HEK293 (cell line): ENCODE measurements around the gene PTHLH.

Experiments used
- CTCF ChIA-PET: fragments of 350-600 bp; formaldehyde crosslinking; extraction: SDS; loops from one replicate; lab custom pipeline; 2021; ENCODE audit warnings: antibody characterized with exemption; lab: Yijun Ruan, JAX
- POLR2A ChIA-PET: fragments of 300-600 bp; formaldehyde crosslinking; extraction: SDS; loops from one replicate; lab custom pipeline; 2020; ENCODE audit warnings: antibody characterized with exemption, inconsistent platforms; lab: Yijun Ruan, JAX
- H3K27ac ChIP-seq: fragments of 200-500 bp; sonication (Bioruptor generic); 2 replicates; pipeline ENCODE4 v1.5.1; 2014; ENCODE audit warnings: low read depth, low read length, control low read depth, inconsistent platforms; ENCODE audit errors: extremely low read depth
- H3K36me3 ChIP-seq, 2 experiments: fragments of 200-500 bp in 1 of 2; sonication (Bioruptor generic) in 1 of 2; 1 replicate in 1 of 2; 2 replicates in 1 of 2; pipeline ENCODE4 v1.5.1; 2014 to 2017; ENCODE audit warnings: inconsistent platforms in 2 of 2, low read length in 2 of 2; ENCODE audit not compliant: control insufficient read depth in 2 of 2, insufficient read depth in 1 of 2
- H3K4me1 ChIP-seq: fragments of 200-500 bp; sonication (Bioruptor generic); 2 replicates; pipeline ENCODE4 v1.5.1; 2014; ENCODE audit warnings: mild to moderate bottlenecking, low read length, inconsistent platforms; ENCODE audit not compliant: control insufficient read depth, insufficient read depth
- H3K4me3 ChIP-seq: 2 replicates; pipeline ENCODE4 v1.5.1; 2011; ENCODE audit warnings: low read depth, mild to moderate bottlenecking, control low read depth, low read length, moderate library complexity
- H3K9me3 ChIP-seq: fragments of 200-500 bp; sonication (Bioruptor generic); 2 replicates; pipeline ENCODE4 v1.5.1; 2014; ENCODE audit warnings: low read depth, low read length, inconsistent platforms; ENCODE audit not compliant: control insufficient read depth, insufficient read depth
- GFI1B ChIP-seq: fragments of 450-650 bp; formaldehyde crosslinking; IDR thresholded peaks from 2 replicates; pipeline ENCODE4 v1.5.1; 2016; ENCODE audit warnings: missing biosample characterization, missing genetic modification characterization
- KLF8 ChIP-seq: fragments of 450-650 bp; formaldehyde crosslinking; IDR thresholded peaks from 2 replicates; pipeline ENCODE4 v1.5.1; 2016; ENCODE audit warnings: missing biosample characterization, missing genetic modification characterization
- OSR2 ChIP-seq: fragments of 450-650 bp; formaldehyde crosslinking; IDR thresholded peaks from 2 replicates; pipeline ENCODE4 v1.5.1; 2016; ENCODE audit warnings: missing biosample characterization, missing genetic modification characterization
- OVOL3 ChIP-seq: fragments of 450-650 bp; formaldehyde crosslinking; IDR thresholded peaks from 2 replicates; pipeline ENCODE4 v1.5.1; 2016; ENCODE audit warnings: missing biosample characterization, missing genetic modification characterization
- SCRT2 ChIP-seq: fragments of 450-650 bp; formaldehyde crosslinking; IDR thresholded peaks from 2 replicates; pipeline ENCODE4 v1.5.1; 2016; ENCODE audit warnings: missing biosample characterization, missing genetic modification characterization
- WT1 ChIP-seq: fragments of 450-650 bp; formaldehyde crosslinking; IDR thresholded peaks from 2 replicates; pipeline ENCODE4 v1.5.1; 2016; ENCODE audit warnings: missing biosample characterization, missing genetic modification characterization
- ZBTB7A ChIP-seq: fragments of 450-650 bp; formaldehyde crosslinking; IDR thresholded peaks from 2 replicates; pipeline ENCODE4 v1.5.1; 2016; ENCODE audit warnings: low read depth, missing biosample characterization, missing genetic modification characterization
- ZEB2 ChIP-seq: fragments of 450-650 bp; formaldehyde crosslinking; IDR thresholded peaks from 2 replicates; pipeline ENCODE4 v1.5.1; 2016; ENCODE audit warnings: missing biosample characterization, missing genetic modification characterization
- ZFP41 ChIP-seq: fragments of 450-650 bp; formaldehyde crosslinking; IDR thresholded peaks from 2 replicates; pipeline ENCODE4 v1.5.1; 2016; ENCODE audit warnings: missing biosample characterization, missing genetic modification characterization, borderline replicate concordance
- ZFP69B ChIP-seq: fragments of 450-650 bp; formaldehyde crosslinking; IDR thresholded peaks from 2 replicates; pipeline ENCODE4 v1.5.1; 2016; ENCODE audit warnings: missing biosample characterization, missing genetic modification characterization
- ZNF16 ChIP-seq: fragments of 450-650 bp; formaldehyde crosslinking; IDR thresholded peaks from 2 replicates; pipeline ENCODE4 v1.5.1; 2016; ENCODE audit warnings: low read depth, missing biosample characterization, missing genetic modification characterization
- ZNF19 ChIP-seq: fragments of 450-650 bp; formaldehyde crosslinking; IDR thresholded peaks from 2 replicates; pipeline ENCODE4; 2016; ENCODE audit warnings: missing biosample characterization, missing genetic modification characterization, low read depth
- ZNF202 ChIP-seq: fragments of 450-650 bp; formaldehyde crosslinking; IDR thresholded peaks from 2 replicates; pipeline ENCODE4 v1.5.1; 2016; ENCODE audit warnings: missing biosample characterization, missing genetic modification characterization, borderline replicate concordance
- ZNF350 ChIP-seq: fragments of 450-650 bp; formaldehyde crosslinking; IDR thresholded peaks from 2 replicates; pipeline ENCODE4 v1.5.0; 2017; ENCODE audit warnings: missing biosample characterization, mild to moderate bottlenecking, missing genetic modification characterization
- ZNF366 ChIP-seq: fragments of 450-650 bp; formaldehyde crosslinking; conservative IDR thresholded peaks from 2 replicates; pipeline ENCODE4 v1.5.1; 2016; ENCODE audit warnings: missing biosample characterization, missing genetic modification characterization
- ZNF501 ChIP-seq: fragments of 450-650 bp; formaldehyde crosslinking; IDR thresholded peaks from 2 replicates; pipeline ENCODE4 v1.5.1; 2016; ENCODE audit warnings: missing biosample characterization, missing genetic modification characterization
- ZNF560 ChIP-seq: fragments of 450-650 bp; formaldehyde crosslinking; IDR thresholded peaks from 2 replicates; pipeline ENCODE4 v1.5.1; 2017; ENCODE audit warnings: missing biosample characterization, missing genetic modification characterization, borderline replicate concordance
- ZNF596 ChIP-seq: fragments of 450-650 bp; IDR thresholded peaks from 2 replicates; pipeline ENCODE4 v1.5.0; 2018; ENCODE audit warnings: missing biosample characterization, mild to moderate bottlenecking, missing genetic modification characterization, moderate library complexity
- ZNF629 ChIP-seq: fragments of 450-650 bp; formaldehyde crosslinking; IDR thresholded peaks from 2 replicates; pipeline ENCODE4 v1.5.1; 2017; ENCODE audit warnings: missing biosample characterization, missing genetic modification characterization
- ZNF830 ChIP-seq: fragments of 450-650 bp; IDR thresholded peaks from 2 replicates; pipeline ENCODE4 v1.5.0; 2018; ENCODE audit warnings: missing biosample characterization, missing genetic modification characterization, low read depth, mild to moderate bottlenecking, moderate library complexity
- TF ChIP-seq, protein P1 (sequence below): fragments of 450-650 bp; formaldehyde crosslinking; IDR thresholded peaks from 2 replicates; pipeline ENCODE4 v1.5.1; 2017; ENCODE audit warnings: missing biosample characterization, missing genetic modification characterization
- TF ChIP-seq, protein P2 (sequence below): IDR thresholded peaks from 2 replicates; pipeline ENCODE4 v1.6.1; 2011; ENCODE audit warnings: mild to moderate bottlenecking, low read depth, low read length, borderline replicate concordance
- TF ChIP-seq, protein P3 (sequence below): fragments of 450-650 bp; IDR thresholded peaks from 2 replicates; pipeline ENCODE4 v1.5.1; 2018; ENCODE audit warnings: missing biosample characterization, missing genetic modification characterization
- TF ChIP-seq, protein P4 (sequence below): fragments of 450-650 bp; formaldehyde crosslinking; IDR thresholded peaks from 2 replicates; pipeline ENCODE4 v1.5.1; 2016; ENCODE audit warnings: missing biosample characterization, missing genetic modification characterization
- TF ChIP-seq, protein P5 (sequence below): fragments of 450-650 bp; formaldehyde crosslinking; IDR thresholded peaks from 2 replicates; pipeline ENCODE4 v1.5.0; 2017; ENCODE audit warnings: missing biosample characterization, missing genetic modification characterization, borderline replicate concordance

PTHLH gene

DNA sequence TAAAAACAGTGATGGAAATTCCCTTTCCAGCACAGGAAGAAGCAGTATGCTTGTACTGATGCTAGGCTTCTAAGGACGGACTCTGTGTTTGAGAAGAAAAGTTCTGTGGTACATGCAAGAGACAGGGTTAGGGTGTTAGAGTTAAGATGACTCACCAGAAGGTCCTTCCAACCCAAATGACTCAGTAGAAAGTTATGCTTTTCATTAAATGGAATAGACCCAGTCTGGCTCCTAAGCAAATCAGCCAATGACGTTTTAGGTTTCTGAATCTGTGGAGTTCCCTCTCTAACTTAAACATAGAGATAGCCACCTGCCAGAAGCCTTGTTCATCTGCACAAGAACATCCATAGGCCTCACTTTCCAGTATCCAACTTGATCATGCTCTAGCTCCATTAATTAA, 5.7 kb downstream of the PTHLH start (continued):
- TF ChIP-seq, protein P1, sequence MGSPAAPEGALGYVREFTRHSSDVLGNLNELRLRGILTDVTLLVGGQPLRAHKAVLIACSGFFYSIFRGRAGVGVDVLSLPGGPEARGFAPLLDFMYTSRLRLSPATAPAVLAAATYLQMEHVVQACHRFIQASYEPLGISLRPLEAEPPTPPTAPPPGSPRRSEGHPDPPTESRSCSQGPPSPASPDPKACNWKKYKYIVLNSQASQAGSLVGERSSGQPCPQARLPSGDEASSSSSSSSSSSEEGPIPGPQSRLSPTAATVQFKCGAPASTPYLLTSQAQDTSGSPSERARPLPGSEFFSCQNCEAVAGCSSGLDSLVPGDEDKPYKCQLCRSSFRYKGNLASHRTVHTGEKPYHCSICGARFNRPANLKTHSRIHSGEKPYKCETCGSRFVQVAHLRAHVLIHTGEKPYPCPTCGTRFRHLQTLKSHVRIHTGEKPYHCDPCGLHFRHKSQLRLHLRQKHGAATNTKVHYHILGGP (tag by site-specific recombination) = no peak; the same call in 1 of the 2 replicates
- TF ChIP-seq GFI1B (tag by site-specific recombination) (no peak), ZNF596 (tag by site-specific recombination) (no peak), OSR2 (tag by site-specific recombination) (no peak), WT1 (tag by site-specific recombination) (no peak), SCRT2 (tag by site-specific recombination) (no peak), ZBTB7A (tag by site-specific recombination) (no peak), ZNF560 (tag by site-specific recombination) (no peak), ZEB2 (peak; percentile 20; the same call in 1 of the 2 replicates)
- TF ChIP-seq, protein P2, sequence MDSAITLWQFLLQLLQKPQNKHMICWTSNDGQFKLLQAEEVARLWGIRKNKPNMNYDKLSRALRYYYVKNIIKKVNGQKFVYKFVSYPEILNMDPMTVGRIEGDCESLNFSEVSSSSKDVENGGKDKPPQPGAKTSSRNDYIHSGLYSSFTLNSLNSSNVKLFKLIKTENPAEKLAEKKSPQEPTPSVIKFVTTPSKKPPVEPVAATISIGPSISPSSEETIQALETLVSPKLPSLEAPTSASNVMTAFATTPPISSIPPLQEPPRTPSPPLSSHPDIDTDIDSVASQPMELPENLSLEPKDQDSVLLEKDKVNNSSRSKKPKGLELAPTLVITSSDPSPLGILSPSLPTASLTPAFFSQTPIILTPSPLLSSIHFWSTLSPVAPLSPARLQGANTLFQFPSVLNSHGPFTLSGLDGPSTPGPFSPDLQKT = no peak

DNA sequence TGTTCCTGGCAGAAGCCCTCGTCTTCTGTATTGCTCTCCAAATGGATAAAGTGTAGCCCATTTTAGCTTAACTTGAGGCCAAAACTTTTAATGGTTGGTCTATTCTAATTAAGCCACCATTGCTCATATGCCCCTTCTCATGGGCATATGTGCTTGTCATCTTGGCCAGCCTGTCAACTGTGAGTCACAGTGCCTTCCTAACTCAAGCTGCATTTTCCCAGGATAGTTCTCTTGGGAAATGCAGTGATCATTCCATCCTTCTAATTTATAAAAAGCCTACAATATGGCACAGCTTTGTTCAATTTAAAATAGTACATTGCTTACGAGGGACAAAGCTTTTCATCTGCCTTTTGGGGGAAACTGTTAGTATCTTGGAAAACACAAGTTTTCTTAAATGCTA, 6.6 kb downstream of the PTHLH start:
- CTCF ChIA-PET = interaction anchor here (1.0 to 1.8 kb wide), 3 partner anchors 9 to 997 kb away, joined by 3 to 5 read pairs (median 4); no protein-coding TSS in a partner anchor
- Histone ChIP-seq H3K9me3 (no peaks in the 10 kb centered on the region), H3K36me3 (0 out of 3 replicates have a peak, but pooled peaks cover 0 to 5% of the 10 kb centered on the region in 2 experiments), H3K27ac (no peak overlapping the region), H3K4me1 (peaks cover 18% of the 10 kb centered on the region), H3K4me3 (no peak overlapping the region)
- no peak for TF ChIP-seq KLF8 (tag by site-specific recombination)
- no peak for TF ChIP-seq ZFP41 (tag by site-specific recombination)
- TF ChIP-seq ZNF202 (tag by site-specific recombination) = no peak
- no peak for TF ChIP-seq ZNF350
- TF ChIP-seq OVOL3 (tag by site-specific recombination) = no peak
- POLR2A ChIA-PET = no interaction called here

DNA sequence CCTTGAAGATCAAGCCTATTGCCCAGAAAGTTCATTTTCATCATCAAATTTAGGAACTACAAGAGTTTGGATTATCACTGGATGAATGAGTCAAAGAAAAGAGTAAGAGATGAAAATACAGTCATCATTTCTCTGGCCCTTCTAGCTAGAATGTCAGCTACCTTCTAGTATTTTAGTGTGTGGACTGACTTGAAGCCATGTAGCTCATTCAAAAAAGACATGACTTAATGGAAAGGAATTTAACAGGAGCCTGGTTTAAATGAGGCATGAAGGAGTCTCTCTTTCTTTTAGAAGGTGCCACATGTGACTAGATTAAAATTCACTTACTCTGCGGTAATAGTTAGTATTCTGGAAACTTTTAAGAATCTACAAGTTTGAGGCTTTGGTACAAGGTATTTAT, 7.1 kb downstream of the PTHLH start:
- Histone ChIP-seq H3K9me3 (no peaks in the 10 kb centered on the region), H3K27ac (no peak overlapping the region), H3K36me3 (0 out of 3 replicates have a peak, but pooled peaks cover 0 to 5% of the 10 kb centered on the region in 2 experiments), H3K4me1 (peaks cover 18% of the 10 kb centered on the region), H3K4me3 (no peak overlapping the region)
- POLR2A ChIA-PET = no interaction called here
- CTCF ChIA-PET = interaction anchor here (0.6 to 1.8 kb wide), 3 partner anchors 25 to 997 kb away, joined by 3 to 5 read pairs (median 3); no protein-coding TSS in a partner anchor
- TF ChIP-seq ZNF366 (peak; percentile 58), ZNF16 (no peak), ZNF629 (tag by site-specific recombination) (0 out of 2 replicates have a peak, but pooled peaks have one; percentile 24), ZNF830 (tag by site-specific recombination) (no peak), OSR2 (tag by site-specific recombination) (peak; percentile 65), ZNF19 (tag by site-specific recombination) (no peak), ZNF501 (tag by site-specific recombination) (no peak), ZFP69B (no peak)
- TF ChIP-seq, protein P3, sequence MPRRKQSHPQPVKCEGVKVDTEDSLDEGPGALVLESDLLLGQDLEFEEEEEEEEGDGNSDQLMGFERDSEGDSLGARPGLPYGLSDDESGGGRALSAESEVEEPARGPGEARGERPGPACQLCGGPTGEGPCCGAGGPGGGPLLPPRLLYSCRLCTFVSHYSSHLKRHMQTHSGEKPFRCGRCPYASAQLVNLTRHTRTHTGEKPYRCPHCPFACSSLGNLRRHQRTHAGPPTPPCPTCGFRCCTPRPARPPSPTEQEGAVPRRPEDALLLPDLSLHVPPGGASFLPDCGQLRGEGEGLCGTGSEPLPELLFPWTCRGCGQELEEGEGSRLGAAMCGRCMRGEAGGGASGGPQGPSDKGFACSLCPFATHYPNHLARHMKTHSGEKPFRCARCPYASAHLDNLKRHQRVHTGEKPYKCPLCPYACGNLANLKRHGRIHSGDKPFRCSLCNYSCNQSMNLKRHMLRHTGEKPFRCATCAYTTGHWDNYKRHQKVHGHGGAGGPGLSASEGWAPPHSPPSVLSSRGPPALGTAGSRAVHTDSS (tag by site-specific recombination) = no peak
- TF ChIP-seq, protein P4, sequence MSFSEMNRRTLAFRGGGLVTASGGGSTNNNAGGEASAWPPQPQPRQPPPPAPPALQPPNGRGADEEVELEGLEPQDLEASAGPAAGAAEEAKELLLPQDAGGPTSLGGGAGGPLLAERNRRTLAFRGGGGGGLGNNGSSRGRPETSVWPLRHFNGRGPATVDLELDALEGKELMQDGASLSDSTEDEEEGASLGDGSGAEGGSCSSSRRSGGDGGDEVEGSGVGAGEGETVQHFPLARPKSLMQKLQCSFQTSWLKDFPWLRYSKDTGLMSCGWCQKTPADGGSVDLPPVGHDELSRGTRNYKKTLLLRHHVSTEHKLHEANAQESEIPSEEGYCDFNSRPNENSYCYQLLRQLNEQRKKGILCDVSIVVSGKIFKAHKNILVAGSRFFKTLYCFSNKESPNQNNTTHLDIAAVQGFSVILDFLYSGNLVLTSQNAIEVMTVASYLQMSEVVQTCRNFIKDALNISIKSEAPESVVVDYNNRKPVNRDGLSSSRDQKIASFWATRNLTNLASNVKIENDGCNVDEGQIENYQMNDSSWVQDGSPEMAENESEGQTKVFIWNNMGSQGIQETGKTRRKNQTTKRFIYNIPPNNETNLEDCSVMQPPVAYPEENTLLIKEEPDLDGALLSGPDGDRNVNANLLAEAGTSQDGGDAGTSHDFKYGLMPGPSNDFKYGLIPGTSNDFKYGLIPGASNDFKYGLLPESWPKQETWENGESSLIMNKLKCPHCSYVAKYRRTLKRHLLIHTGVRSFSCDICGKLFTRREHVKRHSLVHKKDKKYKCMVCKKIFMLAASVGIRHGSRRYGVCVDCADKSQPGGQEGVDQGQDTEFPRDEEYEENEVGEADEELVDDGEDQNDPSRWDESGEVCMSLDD = no peak
- TF ChIP-seq, protein P5, sequence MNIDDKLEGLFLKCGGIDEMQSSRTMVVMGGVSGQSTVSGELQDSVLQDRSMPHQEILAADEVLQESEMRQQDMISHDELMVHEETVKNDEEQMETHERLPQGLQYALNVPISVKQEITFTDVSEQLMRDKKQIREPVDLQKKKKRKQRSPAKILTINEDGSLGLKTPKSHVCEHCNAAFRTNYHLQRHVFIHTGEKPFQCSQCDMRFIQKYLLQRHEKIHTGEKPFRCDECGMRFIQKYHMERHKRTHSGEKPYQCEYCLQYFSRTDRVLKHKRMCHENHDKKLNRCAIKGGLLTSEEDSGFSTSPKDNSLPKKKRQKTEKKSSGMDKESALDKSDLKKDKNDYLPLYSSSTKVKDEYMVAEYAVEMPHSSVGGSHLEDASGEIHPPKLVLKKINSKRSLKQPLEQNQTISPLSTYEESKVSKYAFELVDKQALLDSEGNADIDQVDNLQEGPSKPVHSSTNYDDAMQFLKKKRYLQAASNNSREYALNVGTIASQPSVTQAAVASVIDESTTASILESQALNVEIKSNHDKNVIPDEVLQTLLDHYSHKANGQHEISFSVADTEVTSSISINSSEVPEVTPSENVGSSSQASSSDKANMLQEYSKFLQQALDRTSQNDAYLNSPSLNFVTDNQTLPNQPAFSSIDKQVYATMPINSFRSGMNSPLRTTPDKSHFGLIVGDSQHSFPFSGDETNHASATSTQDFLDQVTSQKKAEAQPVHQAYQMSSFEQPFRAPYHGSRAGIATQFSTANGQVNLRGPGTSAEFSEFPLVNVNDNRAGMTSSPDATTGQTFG (tag by site-specific recombination) = no peak
